ENCODE results near the gene NDNF.

NDNF gene, protein sequence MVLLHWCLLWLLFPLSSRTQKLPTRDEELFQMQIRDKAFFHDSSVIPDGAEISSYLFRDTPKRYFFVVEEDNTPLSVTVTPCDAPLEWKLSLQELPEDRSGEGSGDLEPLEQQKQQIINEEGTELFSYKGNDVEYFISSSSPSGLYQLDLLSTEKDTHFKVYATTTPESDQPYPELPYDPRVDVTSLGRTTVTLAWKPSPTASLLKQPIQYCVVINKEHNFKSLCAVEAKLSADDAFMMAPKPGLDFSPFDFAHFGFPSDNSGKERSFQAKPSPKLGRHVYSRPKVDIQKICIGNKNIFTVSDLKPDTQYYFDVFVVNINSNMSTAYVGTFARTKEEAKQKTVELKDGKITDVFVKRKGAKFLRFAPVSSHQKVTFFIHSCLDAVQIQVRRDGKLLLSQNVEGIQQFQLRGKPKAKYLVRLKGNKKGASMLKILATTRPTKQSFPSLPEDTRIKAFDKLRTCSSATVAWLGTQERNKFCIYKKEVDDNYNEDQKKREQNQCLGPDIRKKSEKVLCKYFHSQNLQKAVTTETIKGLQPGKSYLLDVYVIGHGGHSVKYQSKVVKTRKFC

GRCh38 chr4:121072224-121073003, at the start of gene NDNF:
TSS of gene NDNF (minus strand) at chr4:121072535. CDS start at chr4:121045837, 26,698 bp downstream.
- DNase-seq: peak; percentile 56

DNA sequence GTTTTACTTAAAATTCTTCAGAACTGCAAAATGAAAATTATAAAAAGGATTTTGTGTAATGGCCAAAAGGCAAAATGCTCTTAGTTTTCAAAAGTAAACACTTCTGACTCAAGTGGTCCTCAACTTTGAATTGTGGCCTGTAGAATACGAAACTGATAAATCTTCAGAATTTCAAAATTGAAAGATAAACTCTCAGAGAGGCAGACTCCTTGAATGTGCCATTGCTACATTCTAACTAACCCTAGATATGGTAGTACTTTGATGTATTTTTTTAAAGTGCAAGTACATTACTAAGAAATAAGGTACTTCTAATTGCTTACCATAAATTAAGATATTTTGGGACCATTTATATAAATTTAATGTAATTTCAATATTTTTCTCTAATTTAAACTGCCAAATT, 47.4 kb upstream of the NDNF start:
- no peak for DNase-seq

DNA sequence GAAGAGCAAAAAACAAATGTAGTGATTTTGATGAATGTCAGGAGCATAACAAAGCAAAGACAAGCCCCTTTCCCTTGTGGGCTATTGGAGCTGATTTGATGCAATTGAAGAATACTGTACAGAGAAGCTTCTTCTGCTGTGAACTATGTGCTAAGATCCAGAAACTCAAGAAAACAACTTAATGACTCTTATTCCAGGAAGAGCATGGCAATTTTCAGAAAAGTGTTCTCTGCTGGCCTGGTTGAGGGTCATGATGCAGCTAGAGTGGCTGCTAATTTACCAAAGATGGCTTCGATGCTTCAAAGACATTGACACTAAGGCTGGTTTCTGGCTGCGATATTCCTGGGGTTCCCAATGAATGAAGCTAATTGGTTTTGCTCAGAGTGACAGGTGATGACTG, 46.0 kb upstream of the NDNF start:
- no peak for DNase-seq

DNA sequence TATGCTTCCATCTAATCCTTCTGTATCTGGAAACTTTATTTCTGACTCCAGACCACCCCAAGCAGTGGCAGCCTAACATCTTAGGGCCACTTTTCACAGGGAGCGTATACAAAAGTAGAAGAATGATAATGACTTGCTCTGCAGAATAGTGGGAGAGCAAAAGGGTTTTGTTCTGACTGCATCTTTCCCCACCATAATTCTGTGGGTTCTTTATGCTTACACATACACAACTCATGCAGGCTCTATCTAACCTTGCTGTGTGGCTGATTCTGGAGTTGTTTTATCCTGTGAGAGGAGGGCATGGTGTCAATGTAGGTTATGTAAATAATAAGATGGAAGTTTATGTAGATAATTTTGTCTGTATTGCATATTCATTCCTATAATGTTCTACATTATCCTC, 42.4 kb upstream of the NDNF start:
- DNase-seq: no peak

GRCh38 chr4:121112530-121112929, 40.2 kb upstream of the NDNF start:
- DNase-seq: no peak

- DNase-seq: no peak
Measured at GRCh38 chr4:121108557-121108956, 36.2 kb upstream of the NDNF start.

GRCh38 chr4:121107507-121107906, 35.2 kb upstream of the NDNF start:
- no peak for DNase-seq

DNA sequence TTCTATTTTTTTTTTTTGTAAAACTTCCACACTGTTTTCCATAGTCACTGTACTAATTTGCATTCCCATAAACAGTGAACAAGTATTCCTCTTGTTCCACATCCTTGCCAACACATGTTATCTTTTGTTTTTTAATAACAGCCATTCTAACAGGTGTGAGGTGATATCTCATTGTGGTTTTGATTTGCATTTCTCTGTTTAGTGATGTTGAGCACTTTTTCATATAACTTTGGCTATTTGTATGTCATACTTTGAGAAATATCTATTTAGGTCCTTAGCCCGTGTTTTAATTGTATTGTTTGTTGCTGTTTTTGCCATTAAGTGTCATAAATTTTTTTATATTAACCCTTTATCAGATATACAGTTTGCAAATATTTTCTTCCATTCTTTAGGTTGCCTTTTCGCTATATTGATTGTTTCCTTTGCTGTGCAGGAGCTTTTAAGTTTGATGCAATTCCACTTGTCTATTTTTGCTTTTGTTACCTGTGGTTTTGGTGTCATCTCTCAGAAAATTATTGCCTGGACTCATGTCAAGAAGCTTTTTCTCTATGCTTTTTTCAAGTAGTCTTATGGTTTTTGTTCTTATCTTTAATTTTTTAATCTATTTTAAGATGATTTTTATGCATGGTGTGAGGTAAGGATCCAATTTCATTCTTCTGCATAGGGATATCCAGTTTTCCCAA, 27.9 kb upstream of the NDNF start:
- DNase-seq: no peak

GRCh38 chr4:121098266-121098665, 25.9 kb upstream of the NDNF start:
- no peak for DNase-seq

DNA sequence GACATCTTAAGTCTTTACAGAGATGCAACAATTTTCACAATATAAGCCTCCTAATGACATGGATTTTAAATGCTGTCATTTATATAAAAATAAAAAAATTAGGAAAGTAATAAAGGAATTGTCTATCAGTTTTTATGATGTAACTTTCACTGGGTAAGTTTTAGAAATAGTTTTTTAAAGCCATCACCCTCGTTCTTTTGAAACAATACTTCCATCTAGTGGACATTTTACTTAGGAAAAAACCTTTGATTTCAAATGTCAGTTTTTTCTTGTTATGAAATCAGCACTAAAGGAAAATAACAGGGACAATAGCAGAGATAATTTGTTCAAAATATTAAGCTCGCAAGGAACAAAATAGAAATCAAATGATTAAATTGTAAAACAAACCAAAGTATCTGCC, 24.3 kb upstream of the NDNF start:
- no peak for DNase-seq

DNA sequence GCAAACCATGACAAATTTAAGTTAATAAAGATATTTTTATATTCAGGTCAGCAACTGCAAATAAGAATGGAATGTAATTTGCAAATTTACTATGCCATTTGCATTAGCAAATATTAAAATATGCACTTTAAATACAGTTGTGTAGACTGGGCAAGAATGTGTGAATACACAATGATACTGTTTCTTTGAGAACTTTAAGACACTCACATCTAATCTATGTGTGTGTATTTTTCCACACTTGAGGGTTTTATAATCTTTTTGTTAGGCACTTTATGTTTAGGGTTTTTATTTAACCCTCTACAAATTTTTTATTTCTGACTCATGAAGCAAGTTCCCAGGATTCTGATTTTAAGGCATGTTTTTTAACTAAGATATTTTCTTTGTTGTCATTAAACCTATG, 23.9 kb upstream of the NDNF start:
- no peak for DNase-seq

DNA sequence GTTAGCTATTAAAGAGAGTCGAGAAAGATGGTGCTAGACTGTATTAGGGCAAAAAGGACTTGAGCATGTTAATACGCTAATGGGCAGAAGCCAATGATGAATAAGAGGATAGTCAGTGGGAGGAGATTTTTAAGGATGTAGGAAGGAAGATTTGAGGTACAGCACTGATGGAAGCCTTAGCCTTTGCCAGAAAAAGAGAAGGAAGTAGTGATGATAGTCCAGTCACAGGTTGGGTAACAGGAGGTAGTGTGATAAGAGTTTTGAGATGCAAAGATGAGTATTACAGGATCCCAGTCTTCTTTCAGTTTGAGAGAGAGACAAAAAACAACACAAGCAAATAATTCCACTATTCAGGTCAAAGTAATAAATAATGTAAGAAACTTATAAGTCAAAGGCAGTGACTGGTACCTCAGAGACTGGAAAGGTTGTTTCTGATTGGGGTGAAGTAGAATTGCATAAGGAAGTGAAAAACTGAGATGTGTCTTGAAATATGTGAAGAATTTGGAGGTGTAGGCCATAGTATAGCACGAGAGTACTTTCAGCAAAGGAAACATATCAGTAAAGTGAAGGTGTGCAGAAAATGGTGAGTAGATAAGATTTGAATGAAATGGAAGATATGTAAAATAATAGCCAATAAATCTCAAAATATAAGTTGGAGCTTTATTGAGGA, 22.1 kb upstream of the NDNF start:
- DNase-seq: no peak

DNA sequence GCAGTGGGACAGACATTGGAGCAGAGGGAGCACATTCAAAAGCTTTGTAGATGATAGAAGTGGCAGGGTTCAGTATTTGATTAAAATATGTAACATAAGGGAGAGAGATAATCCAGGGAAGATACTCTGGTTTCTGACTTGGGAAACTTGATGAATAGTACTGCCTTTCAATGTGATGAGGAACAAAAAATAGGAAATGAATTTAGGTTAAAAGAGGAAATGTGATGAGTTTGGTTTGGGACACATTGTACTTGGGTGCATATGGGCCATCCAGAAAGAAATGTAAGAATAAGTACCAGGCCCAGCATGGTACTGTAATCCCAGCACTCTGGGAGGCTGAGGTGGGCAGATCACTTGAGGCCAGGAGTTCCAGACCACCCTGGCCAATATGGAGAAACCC, 20.9 kb upstream of the NDNF start:
- DNase-seq: no peak

DNA sequence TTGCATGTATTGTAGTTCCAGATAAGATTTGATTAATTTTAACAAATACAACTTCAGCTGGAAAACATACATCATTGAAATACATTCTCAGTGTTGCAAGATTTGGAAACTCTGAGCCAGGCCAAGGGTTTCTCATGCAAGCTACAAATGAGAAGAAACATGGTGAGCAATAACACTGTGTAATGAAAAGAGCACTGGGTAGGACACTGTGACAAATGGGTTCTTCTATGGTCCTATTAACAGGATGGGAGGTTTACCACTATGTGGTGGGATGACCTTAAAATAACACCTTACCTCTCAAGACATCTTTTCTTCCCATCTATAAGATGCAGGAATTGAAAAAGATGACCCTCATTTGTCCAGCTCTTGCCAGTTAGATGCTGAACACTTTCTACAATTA, 19.6 kb upstream of the NDNF start:
- DNase-seq: no peak

DNA sequence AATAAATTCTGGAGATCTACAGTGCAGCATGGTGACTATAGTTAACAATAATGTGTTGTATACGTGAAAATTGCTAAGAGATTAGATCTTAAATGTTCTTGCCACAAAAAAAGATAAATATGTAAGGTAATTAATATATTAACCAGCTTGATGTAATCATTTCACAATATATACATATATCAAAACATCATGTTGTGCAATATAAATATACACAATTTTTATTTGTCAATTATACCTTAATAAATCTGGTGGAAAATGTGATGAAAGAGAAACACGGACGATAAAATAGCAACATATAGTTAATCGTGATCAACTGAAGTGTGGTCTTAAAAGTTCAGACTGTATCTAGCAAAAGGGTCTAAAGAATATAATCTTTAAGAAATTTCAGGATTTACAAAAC, 16.5 kb upstream of the NDNF start:
- DNase-seq: no peak

- DNase-seq: no peak
Measured at GRCh38 chr4:121079376-121079775, 7.0 kb upstream of the NDNF start.

- no peak for DNase-seq
Measured at GRCh38 chr4:121077496-121077895, 5.2 kb upstream of the NDNF start.

DNA sequence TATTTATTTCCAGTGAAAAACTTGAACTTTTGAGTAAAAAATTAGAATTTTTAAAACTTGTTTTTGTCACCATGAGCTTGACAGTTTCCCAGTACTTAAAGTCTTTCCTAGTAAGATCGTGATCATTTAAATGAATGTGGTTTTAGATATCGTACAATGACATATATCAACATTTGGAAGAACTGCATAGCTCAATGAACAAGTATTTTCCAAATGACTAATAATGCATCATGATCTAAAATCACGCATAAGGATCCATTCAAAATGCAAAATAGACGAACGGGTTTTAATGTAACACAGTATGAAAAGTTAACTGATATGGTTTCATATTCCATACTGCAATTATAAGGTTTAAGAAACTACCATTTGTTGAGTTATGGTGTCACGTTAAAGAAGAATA, 4.1 kb upstream of the NDNF start:
- DNase-seq: no peak

- no peak for DNase-seq
Measured at GRCh38 chr4:121073672-121074381, 1.5 kb upstream of the NDNF start.

- DNase-seq: peak; percentile 3
Measured at GRCh38 chr4:121073004-121073435, 685 bp upstream of the NDNF start.

DNA sequence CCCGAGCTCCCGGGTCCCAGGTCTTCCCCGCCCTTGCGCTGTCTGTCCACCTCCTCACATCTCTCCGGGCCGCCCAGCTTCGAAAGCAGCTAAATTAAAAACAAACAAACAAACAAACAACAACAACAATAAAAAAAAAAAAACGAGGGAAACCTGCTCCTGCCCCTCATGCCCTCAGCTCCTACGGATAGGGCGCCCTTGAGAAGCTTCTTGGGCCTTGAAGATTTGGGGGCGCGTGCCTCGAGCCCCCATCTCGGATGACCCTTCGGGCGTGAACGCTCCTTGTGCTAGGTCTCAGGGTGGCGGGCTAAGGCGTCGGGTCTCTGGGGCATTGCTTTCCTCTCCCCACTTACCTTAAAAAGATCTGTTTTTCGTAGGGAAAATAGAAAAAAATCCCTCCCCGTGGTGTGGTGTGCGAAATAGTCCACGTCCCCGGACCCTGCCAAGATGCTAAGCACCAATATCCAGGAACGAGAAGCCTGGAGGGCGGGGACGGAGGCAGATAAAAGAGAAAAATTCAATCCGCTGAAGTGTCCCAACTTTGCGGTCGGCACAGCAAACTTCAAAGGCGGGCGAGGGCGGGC, 603 bp downstream of the NDNF start:
- no peak for DNase-seq

Measured in activated naive CD4-positive, alpha-beta T cell treated with Interleukin-2 at 50 U/mL for 16 hours (primary cell).